Trophoblast cell (in vitro differentiated cells and primary cell): ENCODE data around the gene OR52B6.

ENCODE experiments used
- DNase-seq, 2 donors: peaks; one replicate each; pipeline ENCODE4 v3.0.0-alpha.2; 2016
- H2AFZ ChIP-seq: 2 replicates; pipeline ENCODE4 v1.6.1; 2013; ENCODE audit warnings: low read length, moderate library complexity, mild to moderate bottlenecking; ENCODE audit not compliant: insufficient read depth, poor library complexity
- H2AK5ac ChIP-seq: 2 replicates; pipeline ENCODE4 v1.6.1; 2013; ENCODE audit warnings: mild to moderate bottlenecking, low read length
- H2BK120ac ChIP-seq: 2 replicates; pipeline ENCODE4 v1.6.1; 2013; ENCODE audit warnings: low read length, mild to moderate bottlenecking, moderate library complexity; ENCODE audit not compliant: insufficient read depth, poor library complexity
- H2BK12ac ChIP-seq: 2 replicates; pipeline ENCODE4 v1.6.1; 2013; ENCODE audit warnings: mild to moderate bottlenecking, low read length, moderate library complexity
- H2BK5ac ChIP-seq: 2 replicates; pipeline ENCODE4 v1.6.1; 2013; ENCODE audit warnings: low read length, low read depth, moderate library complexity, mild to moderate bottlenecking; ENCODE audit not compliant: poor library complexity
- H3K14ac ChIP-seq: 2 replicates; pipeline ENCODE4 v1.6.1; 2013; ENCODE audit warnings: mild to moderate bottlenecking, low read length
- H3K18ac ChIP-seq: 2 replicates; pipeline ENCODE4 v1.6.1; 2013; ENCODE audit warnings: mild to moderate bottlenecking, low read length
- H3K23ac ChIP-seq: 2 replicates; pipeline ENCODE4 v1.6.1; 2013; ENCODE audit warnings: low read length
- H3K27ac ChIP-seq: 2 replicates; pipeline ENCODE4 v1.5.1; 2013; ENCODE audit warnings: low read depth, mild to moderate bottlenecking, inconsistent platforms, low read length, moderate library complexity
- H3K27me3 ChIP-seq: 2 replicates; pipeline ENCODE4 v1.6.1; 2013; ENCODE audit warnings: inconsistent platforms, mild to moderate bottlenecking, low read length, moderate library complexity; ENCODE audit not compliant: insufficient read depth
- H3K36me3 ChIP-seq, 2 experiments: 1 replicate in 1 of 2; 2 replicates in 1 of 2; pipeline ENCODE4 v1.6.1; 2013; ENCODE audit warnings: low read length in 2 of 2, mild to moderate bottlenecking in 2 of 2, moderate library complexity in 1 of 2; ENCODE audit not compliant: insufficient read depth in 2 of 2, control insufficient read depth in 1 of 2
- H3K4ac ChIP-seq: 2 replicates; pipeline ENCODE4 v1.6.1; 2013; ENCODE audit warnings: low read depth, mild to moderate bottlenecking, low read length, moderate library complexity
- H3K4me1 ChIP-seq, 2 experiments: 1 replicate in 1 of 2; 2 replicates in 1 of 2; pipeline ENCODE4 v1.6.1; 2013; ENCODE audit warnings: low read length in 2 of 2, mild to moderate bottlenecking in 2 of 2, moderate library complexity in 1 of 2; ENCODE audit not compliant: insufficient read depth in 2 of 2, control insufficient read depth in 1 of 2
- H3K4me2 ChIP-seq: 2 replicates; pipeline ENCODE4 v1.6.1; 2013; ENCODE audit warnings: inconsistent platforms, mild to moderate bottlenecking, low read length, moderate library complexity
- H3K4me3 ChIP-seq: 2 replicates; pipeline ENCODE4 v1.5.1; 2013; ENCODE audit warnings: mild to moderate bottlenecking, low read depth, low read length, inconsistent platforms
- H3K79me1 ChIP-seq: one replicate; pipeline ENCODE4 v1.6.1; 2013; ENCODE audit warnings: low read length
- H3K79me2 ChIP-seq: 2 replicates; pipeline ENCODE4 v1.6.1; 2013; ENCODE audit warnings: low read length, mild to moderate bottlenecking; ENCODE audit not compliant: control insufficient read depth, insufficient read depth, poor library complexity
- H3K9ac ChIP-seq: 2 replicates; pipeline ENCODE4 v1.6.1; 2013; ENCODE audit warnings: mild to moderate bottlenecking, low read length
- H3K9me3 ChIP-seq: 2 replicates; pipeline ENCODE4 v1.6.1; 2013; ENCODE audit warnings: low read depth, mild to moderate bottlenecking, control low read depth, inconsistent platforms, low read length; ENCODE audit not compliant: insufficient read depth
- H4K12ac ChIP-seq: 2 replicates; pipeline ENCODE4 v1.6.1; 2013; ENCODE audit warnings: low read depth, mild to moderate bottlenecking, low read length, moderate library complexity
- H4K8ac ChIP-seq: 2 replicates; pipeline ENCODE4 v1.6.1; 2013; ENCODE audit warnings: low read depth, mild to moderate bottlenecking, low read length, moderate library complexity
- H4K91ac ChIP-seq: one replicate; pipeline ENCODE4 v1.6.1; 2013; ENCODE audit warnings: low read depth, mild to moderate bottlenecking, low read length, moderate library complexity
- WGBS: extraction: QIAGEN DNeasy Blood & Tissue Kit; methylation state at CpG from one replicate; pipeline ENCODE4 v1.1.7; 2013; ENCODE audit warnings: missing lambda C conversion rate; ENCODE audit not compliant: insufficient read length, insufficient coverage; ENCODE audit errors: extremely low coverage; 5-methylcytosine and 5-hydroxymethylcytosine counted together

The OR52B6 gene

DNA sequence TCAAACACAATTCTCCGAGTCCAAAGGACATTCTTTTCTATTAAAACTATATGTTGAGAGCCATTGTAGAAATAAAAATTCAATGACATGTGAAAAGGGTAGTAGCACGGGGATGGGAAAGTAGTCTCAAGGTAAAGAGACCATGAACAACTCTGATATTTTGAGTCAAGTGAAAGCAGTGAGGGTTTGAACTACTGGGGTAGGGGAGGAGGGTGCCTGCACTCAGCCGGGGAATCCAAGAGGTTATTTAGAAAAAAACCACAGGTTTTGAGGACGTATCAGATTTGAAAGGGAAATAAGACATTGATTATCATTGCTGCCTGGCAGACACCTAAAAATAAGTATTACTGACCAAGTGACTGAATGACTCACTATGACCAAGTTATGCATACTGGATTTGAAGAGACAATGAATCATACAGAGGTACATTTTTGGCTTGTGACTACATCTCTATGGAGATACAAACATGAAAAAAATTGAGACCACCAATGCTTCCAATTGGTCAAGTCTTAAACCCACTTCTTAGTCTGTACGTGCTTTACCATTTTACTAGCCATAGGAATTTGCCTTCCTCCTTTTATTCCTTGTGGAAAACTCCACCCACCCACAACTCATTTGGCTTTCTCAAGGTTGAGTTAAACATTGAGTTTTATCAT lies 30.1 kb upstream of the OR52B6 start:
- no peak overlapping the region for H2BK120ac ChIP-seq
- no peaks in the 10 kb centered on the region for H3K79me2 ChIP-seq
- no peak overlapping the region for H2BK12ac ChIP-seq
- no peak overlapping the region for H4K91ac ChIP-seq
- H2AFZ ChIP-seq, result no peak overlapping the region
- H3K4me3 ChIP-seq, result no peak overlapping the region
- no peak overlapping the region for H3K4me2 ChIP-seq
- H3K4ac ChIP-seq, result no peak overlapping the region
- no peaks in the 10 kb centered on the region for H3K4me1 ChIP-seq
- H3K79me1 ChIP-seq, result no peaks in the 10 kb centered on the region
- no peak overlapping the region for H2BK5ac ChIP-seq
- no peak overlapping the region for H3K23ac ChIP-seq
- no peak overlapping the region for H4K8ac ChIP-seq
- no peak overlapping the region for H3K18ac ChIP-seq
- H3K27ac ChIP-seq, result no peak overlapping the region
- no CpG with 5 or more reads among the region's 5 CpGs for WGBS
- no peaks in the 10 kb centered on the region for H3K36me3 ChIP-seq
- H3K9me3 ChIP-seq, result no peaks in the 10 kb centered on the region
- H3K27me3 ChIP-seq, result no peaks in the 10 kb centered on the region
- peak in 1 of 2 donors; percentile 64 for DNase-seq
- no peak overlapping the region for H3K9ac ChIP-seq
- no peak overlapping the region for H4K12ac ChIP-seq
- H3K14ac ChIP-seq, result no peak overlapping the region
- no peak overlapping the region for H2AK5ac ChIP-seq

DNA sequence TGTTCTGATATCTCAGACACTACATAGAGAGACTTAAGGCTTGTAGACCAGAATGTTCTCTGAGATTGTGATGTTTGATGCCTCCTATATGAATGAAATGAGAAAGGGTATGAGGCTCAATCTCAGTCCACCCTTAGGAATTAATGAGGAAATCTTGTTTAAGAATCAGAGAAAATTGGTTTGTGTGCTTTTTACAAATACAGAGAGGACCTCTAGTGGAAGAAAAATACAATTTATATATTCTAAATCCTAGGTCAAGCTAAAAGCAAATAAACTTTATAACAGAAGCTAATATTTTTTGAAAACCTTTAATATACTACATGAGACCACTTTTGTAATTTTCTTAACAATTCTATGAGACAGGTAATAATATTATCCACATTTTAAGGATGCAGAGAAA lies 27.3 kb upstream of the OR52B6 start:
- no peak overlapping the region for H3K23ac ChIP-seq
- H4K12ac ChIP-seq, result no peak overlapping the region
- no peak overlapping the region for H2BK5ac ChIP-seq
- no peaks in the 10 kb centered on the region for H3K4me1 ChIP-seq
- H2BK12ac ChIP-seq, result no peak overlapping the region
- H2AK5ac ChIP-seq, result no peak overlapping the region
- H4K8ac ChIP-seq, result no peak overlapping the region
- H4K91ac ChIP-seq, result no peak overlapping the region
- no peak overlapping the region for H2BK120ac ChIP-seq
- H3K9me3 ChIP-seq, result no peaks in the 10 kb centered on the region
- no peak overlapping the region for H3K4ac ChIP-seq
- no peak overlapping the region for H3K18ac ChIP-seq
- no peak overlapping the region for H3K27ac ChIP-seq
- H3K79me1 ChIP-seq, result no peaks in the 10 kb centered on the region
- H3K4me2 ChIP-seq, result no peak overlapping the region
- no peaks in the 10 kb centered on the region for H3K27me3 ChIP-seq
- no peak overlapping the region for H2AFZ ChIP-seq
- H3K36me3 ChIP-seq, result no peaks in the 10 kb centered on the region
- H3K14ac ChIP-seq, result no peak overlapping the region
- H3K79me2 ChIP-seq, result no peaks in the 10 kb centered on the region
- H3K9ac ChIP-seq, result no peak overlapping the region
- DNase-seq, result no peak
- H3K4me3 ChIP-seq, result no peak overlapping the region

DNA sequence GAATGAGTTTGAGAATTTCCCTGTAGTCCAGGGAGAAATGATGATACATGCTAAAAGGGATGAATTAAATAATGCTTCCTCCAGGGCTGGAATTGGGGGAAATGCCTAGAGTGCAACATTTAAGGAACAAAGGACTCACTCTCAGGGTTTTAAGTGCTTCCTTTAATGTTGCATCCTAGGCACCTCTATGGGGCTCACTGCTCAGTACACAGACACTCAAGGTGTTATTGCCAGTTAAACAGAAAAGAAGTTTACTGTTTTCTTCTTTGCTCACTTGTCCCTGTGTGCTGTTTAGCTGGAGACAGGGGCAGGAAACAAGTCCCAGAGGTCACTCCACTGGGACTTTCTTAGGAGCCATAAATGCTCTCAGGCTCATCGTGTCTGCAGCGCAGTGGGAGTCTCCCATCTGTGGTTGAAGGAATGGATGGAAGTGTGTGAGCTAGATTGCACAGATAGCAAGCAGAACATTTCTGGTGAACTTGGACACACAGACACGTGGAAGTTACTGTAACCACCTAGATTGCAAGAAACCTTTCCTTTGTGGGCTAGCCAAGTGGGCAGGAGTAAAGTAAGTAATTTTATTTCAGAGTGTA lies 24.0 kb upstream of the OR52B6 start:
- H4K12ac ChIP-seq, result no peak overlapping the region
- H3K27ac ChIP-seq, result no peak overlapping the region
- H3K14ac ChIP-seq, result no peak overlapping the region
- WGBS, result no CpG with 5 or more reads among the region's 3 CpGs
- H3K4me3 ChIP-seq, result no peak overlapping the region
- H2AFZ ChIP-seq, result no peak overlapping the region
- no peaks in the 10 kb centered on the region for H3K79me1 ChIP-seq
- H3K36me3 ChIP-seq, result no peaks in the 10 kb centered on the region
- no peak overlapping the region for H2AK5ac ChIP-seq
- H3K23ac ChIP-seq, result no peak overlapping the region
- no peaks in the 10 kb centered on the region for H3K79me2 ChIP-seq
- no peak overlapping the region for H3K4ac ChIP-seq
- no peaks in the 10 kb centered on the region for H3K4me1 ChIP-seq
- no peaks in the 10 kb centered on the region for H3K27me3 ChIP-seq
- H2BK120ac ChIP-seq, result no peak overlapping the region
- H3K9ac ChIP-seq, result no peak overlapping the region
- H4K91ac ChIP-seq, result no peak overlapping the region
- H2BK12ac ChIP-seq, result no peak overlapping the region
- no peaks in the 10 kb centered on the region for H3K9me3 ChIP-seq
- no peak overlapping the region for H4K8ac ChIP-seq
- no peak for DNase-seq
- H3K18ac ChIP-seq, result no peak overlapping the region
- no peak overlapping the region for H3K4me2 ChIP-seq
- no peak overlapping the region for H2BK5ac ChIP-seq

GRCh38 chr11:5557751-5558150 lies 22.9 kb upstream of the OR52B6 start:
- H3K9ac ChIP-seq, result no peak overlapping the region
- H3K36me3 ChIP-seq, result no peaks in the 10 kb centered on the region
- no peak overlapping the region for H3K4me2 ChIP-seq
- H3K9me3 ChIP-seq, result no peaks in the 10 kb centered on the region
- H3K4ac ChIP-seq, result no peak overlapping the region
- H2BK12ac ChIP-seq, result no peak overlapping the region
- no peak overlapping the region for H3K18ac ChIP-seq
- H3K4me1 ChIP-seq, result no peaks in the 10 kb centered on the region
- no peaks in the 10 kb centered on the region for H3K79me2 ChIP-seq
- no peak overlapping the region for H3K23ac ChIP-seq
- H3K4me3 ChIP-seq, result no peak overlapping the region
- WGBS, result no CpG with 5 or more reads among the region's 3 CpGs
- no peak overlapping the region for H3K27ac ChIP-seq
- H4K8ac ChIP-seq, result no peak overlapping the region
- no peak overlapping the region for H2BK5ac ChIP-seq
- no peak overlapping the region for H3K14ac ChIP-seq
- H4K12ac ChIP-seq, result no peak overlapping the region
- no peak overlapping the region for H2BK120ac ChIP-seq
- H2AFZ ChIP-seq, result no peak overlapping the region
- DNase-seq, result peak in 1 of 2 donors; percentile 12
- H2AK5ac ChIP-seq, result no peak overlapping the region
- no peaks in the 10 kb centered on the region for H3K79me1 ChIP-seq
- H3K27me3 ChIP-seq, result no peaks in the 10 kb centered on the region
- no peak overlapping the region for H4K91ac ChIP-seq
